Lung (tissue), 12 donors: Measurements from ENCODE around the gene MAP9. TPM values are rescaled to one million over a fixed set of nuclear protein-coding genes. Genes with fewer than 3 reads are reported as not detected.

ENCODE experiments used
- ATAC-seq: fragments of 200-7000 bp; cut with Tn5 transposase; one replicate; pipeline ENCODE4 v1.9.1; 2020; ENCODE audit warnings: moderate number of reproducible peaks; ENCODE audit not compliant: insufficient read depth, low FRiP score
- DNase-seq, 3 donors: peaks; one replicate each; pipeline ENCODE4 v3.0.0-alpha.2; 2013 to 2017
- H3K27ac ChIP-seq, 2 donors: one replicate each; pipeline ENCODE4 v1.5.1; 2013; ENCODE audit warnings: mild to moderate bottlenecking in 2 of 2, moderate library complexity in 2 of 2, control low read depth in 1 of 2, inconsistent platforms in 1 of 2, low read depth in 1 of 2, low read length in 1 of 2
- H3K27me3 ChIP-seq, 3 donors: one replicate each; pipeline ENCODE4 v1.5.1; 2013; ENCODE audit warnings: low read length in 2 of 3; ENCODE audit not compliant: control insufficient read depth in 3 of 3, insufficient read depth in 3 of 3
- H3K36me3 ChIP-seq, 4 donors: one replicate each; pipeline ENCODE4 v1.5.1; 2013; ENCODE audit warnings: low read length in 4 of 4, mild to moderate bottlenecking in 1 of 4, moderate library complexity in 1 of 4; ENCODE audit not compliant: control insufficient read depth in 4 of 4, insufficient read depth in 4 of 4
- H3K4me1 ChIP-seq, 5 donors: one replicate each; pipeline ENCODE4 v1.5.1; 2013; ENCODE audit warnings: low read length in 5 of 5, mild to moderate bottlenecking in 2 of 5, moderate library complexity in 1 of 5; ENCODE audit not compliant: control insufficient read depth in 5 of 5, insufficient read depth in 5 of 5
- H3K4me3 ChIP-seq: one replicate; pipeline ENCODE4 v1.5.1; 2013; ENCODE audit warnings: mild to moderate bottlenecking, control low read depth, moderate library complexity
- H3K9ac ChIP-seq, 2 donors: one replicate each; pipeline ENCODE4 v1.5.1; 2013; ENCODE audit warnings: low read length in 2 of 2, control low read depth in 1 of 2; ENCODE audit not compliant: insufficient read depth in 1 of 2
- H3K9me3 ChIP-seq, 4 donors: one replicate each; pipeline ENCODE4 v1.5.1; 2013; ENCODE audit warnings: low read length in 3 of 4, mild to moderate bottlenecking in 1 of 4, moderate library complexity in 1 of 4; ENCODE audit not compliant: control insufficient read depth in 4 of 4, insufficient read depth in 3 of 4
- CTCF ChIP-seq: IDR thresholded peaks from 2 replicates; pipeline ENCODE4 v1.5.1; 2012; ENCODE audit warnings: mild to moderate bottlenecking; ENCODE audit errors: control extremely low read depth, extremely low read depth
- WGBS, 2 donors: extraction: QIAGEN DNeasy Blood & Tissue Kit; methylation state at CpG; one replicate each; pipeline ENCODE4 v1.1.7; 2013; 5-methylcytosine and 5-hydroxymethylcytosine counted together
- polyA plus RNA-seq, 2 donors: library from polyadenylated mRNA; stranded (reverse); fragments of 200-250 nt; gene quantifications; one replicate each; pipeline ENCODE4 v1.2.1, GENCODE V29; 2013
- total RNA-seq, 2 donors: library from RNA; depleted of rRNA in 1 of 2; stranded (reverse); fragments of >200 nt in 1 of 2; gene quantifications; one replicate each; pipeline ENCODE4 v1.2.1, GENCODE V29; 2014 to 2021
- donor health status: control.
- donor health status: control.
- donor health status: Bipolar disorder and iron deficiency.
- donor health status: healthy.
- donor health status: DM: yes; HTN: yes; CAD: no.

MAP9 gene
- total and polyA plus RNA-seq, 4 donors: 5.1 to 31.5 (median 11.9) TPM

GRCh38 chr4:155342142-155342541 lies 34.6 kb downstream of the MAP9 start:
- peaks cover 0 to 7% (median 0%) of the 10 kb centered on the region in 4 donors for H3K9me3 ChIP-seq
- no peak overlapping the region for H3K9ac ChIP-seq
- no peak for ATAC-seq
- H3K27ac ChIP-seq: no peak overlapping the region
- H3K4me3 ChIP-seq: no peak overlapping the region
- H3K27me3 ChIP-seq: no peaks in the 10 kb centered on the region
- H3K36me3 ChIP-seq: no peaks in the 10 kb centered on the region
- TF ChIP-seq CTCF: no peak
- 78 to 85% methylated on average over 1 of the region's 1 CpG for WGBS, 2 donors
- no peak for DNase-seq
- no peaks in the 10 kb centered on the region for H3K4me1 ChIP-seq

GRCh38 chr4:155339999-155340398 lies 36.8 kb downstream of the MAP9 start:
- Histone ChIP-seq H3K9ac (no peak overlapping the region), H3K36me3 (no peaks in the 10 kb centered on the region), H3K4me3 (no peak overlapping the region), H3K27ac (no peak overlapping the region), H3K27me3 (no peaks in the 10 kb centered on the region), H3K4me1 (no peaks in the 10 kb centered on the region), H3K9me3 (peaks cover 0 to 7% (median 0%) of the 10 kb centered on the region in 4 donors)
- no peak for DNase-seq
- ATAC-seq: no peak
- 85 to 89% methylated on average over 6 of the region's 6 CpGs for WGBS, 2 donors
- no peak for TF ChIP-seq CTCF

GRCh38 chr4:155339588-155339987 lies 37.2 kb downstream of the MAP9 start:
- no peak for ATAC-seq
- no peak for DNase-seq
- no peaks in the 10 kb centered on the region for H3K27me3 ChIP-seq
- H3K9ac ChIP-seq: no peak overlapping the region
- H3K4me1 ChIP-seq: no peaks in the 10 kb centered on the region
- peaks cover 0 to 7% (median 0%) of the 10 kb centered on the region in 4 donors for H3K9me3 ChIP-seq
- no peak for TF ChIP-seq CTCF
- no peaks in the 10 kb centered on the region for H3K36me3 ChIP-seq
- H3K27ac ChIP-seq: no peak overlapping the region
- WGBS, 2 donors: 78 to 86% methylated on average over 6 of the region's 6 CpGs
- no peak overlapping the region for H3K4me3 ChIP-seq

GRCh38 chr4:155338196-155338595 lies 38.6 kb downstream of the MAP9 start:
- ATAC-seq (no peak), DNase-seq (no peak)
- WGBS, 2 donors: 89 to 91% methylated on average over 1 of the region's 1 CpG
- H3K4me3 ChIP-seq: no peak overlapping the region
- no peaks in the 10 kb centered on the region for H3K27me3 ChIP-seq
- no peak overlapping the region for H3K9ac ChIP-seq
- no peaks in the 10 kb centered on the region for H3K4me1 ChIP-seq
- H3K27ac ChIP-seq: no peak overlapping the region
- H3K9me3 ChIP-seq: peaks cover 0 to 7% (median 0%) of the 10 kb centered on the region in 4 donors
- H3K36me3 ChIP-seq: no peaks in the 10 kb centered on the region
- no peak for TF ChIP-seq CTCF
